ENCODE data around the gene CST4.
"Not testable (repeated sequence)": the region's sequence is repeated elsewhere in the genome, so short reads cannot be mapped to it uniquely, and the experiment has no call there.

CST4 gene

DNA sequence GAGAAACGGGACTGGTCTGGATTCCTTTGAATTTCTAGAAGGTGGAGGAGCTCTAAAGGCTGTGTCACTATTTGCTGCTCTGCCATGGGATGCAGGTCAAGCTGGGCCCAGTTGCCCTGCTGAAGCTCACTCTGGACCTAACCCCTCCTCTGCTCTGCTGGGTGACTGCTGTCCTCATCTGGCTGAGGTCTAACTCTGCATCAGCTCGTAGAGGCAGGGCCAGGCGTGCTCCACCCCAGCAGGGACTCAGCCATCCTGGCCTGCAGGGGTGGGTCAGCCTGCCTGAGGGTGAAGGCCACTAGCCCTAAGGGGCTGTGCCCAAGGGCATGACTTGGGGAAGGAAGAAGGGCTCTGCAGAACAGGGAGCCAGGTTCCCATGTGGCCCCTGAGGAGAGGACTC, 852 bp downstream of the CST4 start:
- no peak for DNase-seq (ENCODE audit: low read depth in 2 of 2)

DNA sequence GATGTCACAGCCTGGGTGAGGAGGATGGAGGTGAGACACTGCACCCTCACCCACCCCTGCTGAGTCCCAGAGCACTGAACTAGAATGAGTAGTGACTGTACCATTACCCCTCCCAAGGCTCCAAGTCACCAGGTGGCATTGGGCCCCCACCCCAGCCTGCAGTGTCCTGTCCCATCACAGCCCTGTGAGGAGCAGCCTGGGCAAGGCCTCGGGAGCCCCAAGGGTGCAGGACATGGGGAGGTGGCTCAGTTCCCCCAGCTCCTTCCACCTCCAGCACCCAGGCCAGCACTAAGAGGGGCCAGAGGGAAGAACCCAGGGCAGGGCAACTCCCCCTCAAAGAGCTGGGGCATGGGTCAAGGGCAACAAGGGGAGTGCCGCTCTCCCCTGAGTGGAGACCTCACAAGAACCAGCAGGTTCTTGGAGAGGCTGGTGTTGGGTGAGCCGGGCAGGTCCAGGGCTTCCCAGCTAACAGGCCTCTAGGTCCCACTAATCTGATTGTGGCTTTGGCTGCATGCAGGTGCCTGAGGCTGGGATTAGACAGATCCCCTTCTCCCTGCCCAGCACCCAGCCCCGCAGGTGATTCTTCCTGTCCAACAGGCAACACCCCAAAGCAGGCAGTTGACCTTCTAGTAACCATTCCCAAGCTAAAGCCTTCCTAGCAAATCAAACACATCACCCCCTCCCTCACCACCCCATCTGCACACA, 2.6 kb downstream of the CST4 start:
- DNase-seq (ENCODE audit: low read depth in 2 of 2) = no peak

DNA sequence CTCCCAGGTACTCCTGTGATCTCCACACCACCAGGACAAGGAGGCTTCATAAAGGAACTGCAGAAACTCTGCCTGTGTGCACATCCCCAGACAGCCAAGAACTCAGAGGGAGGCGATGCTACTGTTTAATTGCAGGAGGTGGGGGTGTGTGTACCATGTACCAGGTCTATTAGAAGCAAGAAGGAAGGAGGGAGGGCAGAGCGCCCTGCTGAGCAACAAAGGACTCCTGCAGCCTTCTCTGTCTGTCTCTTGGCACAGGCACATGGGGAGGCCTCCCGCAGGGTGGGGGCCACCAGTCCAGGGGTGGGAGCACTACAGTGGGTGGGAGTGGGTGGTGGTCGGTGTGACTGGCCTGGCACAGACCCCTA, 3.3 kb downstream of the CST4 start:
- DNase-seq (ENCODE audit: low read depth in 2 of 2) = not testable (repeated sequence)

DNA sequence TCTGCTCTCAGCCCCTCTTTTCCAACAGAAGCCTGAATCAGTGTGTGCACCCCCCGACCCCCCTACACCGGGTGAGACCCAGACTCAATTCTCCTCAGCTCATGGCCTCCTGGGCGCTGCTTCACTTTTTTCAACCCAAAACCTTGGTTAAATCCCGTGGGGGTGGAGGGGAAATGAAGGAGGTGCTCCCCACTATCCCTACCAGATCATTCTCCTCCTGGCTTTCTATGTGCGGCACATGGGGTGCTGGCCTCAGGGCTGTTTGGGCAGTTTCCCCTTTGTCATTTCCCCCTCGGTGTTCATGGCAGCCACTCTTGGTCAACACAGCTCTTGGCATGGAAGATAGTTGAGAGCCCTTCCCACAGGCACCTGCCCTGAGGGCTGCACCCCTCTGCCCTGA, 4.6 kb downstream of the CST4 start:
- DNase-seq (ENCODE audit: low read depth in 2 of 2) = no peak

DNA sequence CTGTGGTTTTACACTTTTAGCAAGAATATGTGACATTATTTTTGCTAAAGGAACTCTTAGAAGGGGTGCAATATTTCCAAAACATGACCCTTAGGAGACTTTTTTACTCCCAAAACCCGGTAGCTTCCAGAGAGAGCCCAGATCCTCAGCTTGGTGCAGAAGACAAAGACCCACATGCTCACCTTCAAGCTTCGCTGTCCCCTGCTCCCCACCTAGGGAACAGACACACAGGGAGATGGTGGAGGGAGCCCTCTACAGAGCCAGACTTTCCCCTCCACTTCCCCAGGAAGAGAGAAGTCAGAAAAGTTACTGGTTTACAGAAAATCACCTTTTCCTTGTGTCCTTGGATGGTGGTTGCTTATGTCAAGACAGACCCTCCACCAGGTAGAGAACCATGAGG, 5.0 kb downstream of the CST4 start:
- no peak for DNase-seq (ENCODE audit: low read depth in 2 of 2)

DNA sequence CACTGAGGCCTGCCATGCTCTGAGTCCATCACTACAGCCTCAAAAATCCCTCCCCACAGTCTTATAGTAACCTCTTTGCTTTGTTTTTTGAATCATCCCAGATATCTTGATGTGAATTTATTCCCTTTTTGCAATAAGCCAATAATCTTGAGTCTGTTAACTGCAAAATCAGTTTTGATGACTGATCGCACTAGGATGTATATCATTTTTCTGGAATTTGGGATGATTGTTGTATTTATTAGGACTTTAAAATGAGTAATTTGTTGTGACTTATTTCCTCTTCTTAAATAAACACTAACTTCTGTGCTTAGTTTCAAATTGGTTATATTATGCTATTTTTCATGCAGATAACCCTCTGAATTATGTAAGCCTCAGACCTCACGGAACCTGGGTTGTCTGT, 5.6 kb downstream of the CST4 start:
- DNase-seq (ENCODE audit: low read depth in 2 of 2) = no peak

DNA sequence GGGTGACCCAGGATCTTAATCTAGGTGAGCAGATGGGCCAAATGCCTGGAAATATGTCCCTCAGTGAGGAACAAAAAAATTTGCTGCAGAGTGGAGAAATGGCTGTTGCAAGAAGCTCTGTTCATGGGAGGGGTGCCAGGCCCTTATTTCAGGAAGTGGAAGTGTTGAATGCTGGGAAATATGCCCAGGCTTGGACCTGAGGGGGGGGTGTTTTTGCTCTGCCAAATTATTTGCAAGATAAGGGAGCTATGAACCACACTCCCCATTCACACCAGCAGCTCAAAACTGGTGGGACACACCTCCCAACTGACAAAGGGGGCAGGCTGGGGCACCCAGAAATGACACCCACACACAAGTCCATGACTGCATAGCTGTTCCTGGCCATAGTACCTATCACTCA, 8.7 kb downstream of the CST4 start:
- DNase-seq (ENCODE audit: low read depth in 2 of 2) = no peak

DNA sequence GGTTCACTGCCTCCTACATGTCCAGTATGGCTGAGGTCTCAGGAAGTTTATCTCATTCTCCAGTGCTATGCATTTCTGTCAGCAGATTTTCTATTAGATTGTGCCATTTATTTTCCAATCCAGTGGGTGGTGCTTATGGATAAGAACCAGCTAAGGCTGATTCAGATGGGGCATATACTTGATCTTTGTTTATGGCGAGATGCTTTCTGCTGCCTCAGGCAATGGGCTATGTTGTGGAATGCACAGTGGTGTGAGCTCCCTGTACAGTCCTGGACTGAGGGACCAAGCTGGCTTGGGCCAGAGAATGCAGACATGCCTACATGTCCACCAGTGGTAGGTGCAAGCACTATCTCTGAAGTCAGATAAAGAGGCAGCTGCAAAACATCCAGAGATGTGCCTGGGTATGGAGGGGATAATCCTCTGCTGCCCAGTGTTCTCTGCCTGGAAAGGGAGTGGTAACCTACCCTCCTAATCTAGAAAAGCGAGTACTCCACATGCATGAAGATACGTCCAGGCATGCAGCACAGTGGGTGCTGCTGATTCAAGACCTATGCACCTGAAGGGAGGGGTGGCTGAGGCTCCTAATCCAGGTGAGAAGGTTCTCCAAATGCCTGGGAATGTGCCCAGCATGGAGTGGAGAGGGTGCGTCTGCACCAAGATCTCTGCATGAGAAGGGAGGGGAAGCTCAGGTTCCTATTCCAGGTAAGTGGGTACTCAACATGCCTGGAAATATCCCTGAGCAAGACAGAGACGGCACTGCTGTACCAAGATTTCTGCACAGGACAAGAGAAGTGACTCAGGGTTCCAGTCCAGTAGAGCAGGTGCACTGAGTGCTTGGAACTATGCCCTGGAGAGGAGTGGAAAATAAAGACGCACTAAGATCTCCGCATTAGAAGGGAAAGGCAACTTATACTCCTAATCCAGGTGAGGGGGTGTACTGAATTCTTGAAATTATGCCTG, 9.4 kb downstream of the CST4 start:
- no peak for DNase-seq (ENCODE audit: low read depth in 2 of 2)

DNA sequence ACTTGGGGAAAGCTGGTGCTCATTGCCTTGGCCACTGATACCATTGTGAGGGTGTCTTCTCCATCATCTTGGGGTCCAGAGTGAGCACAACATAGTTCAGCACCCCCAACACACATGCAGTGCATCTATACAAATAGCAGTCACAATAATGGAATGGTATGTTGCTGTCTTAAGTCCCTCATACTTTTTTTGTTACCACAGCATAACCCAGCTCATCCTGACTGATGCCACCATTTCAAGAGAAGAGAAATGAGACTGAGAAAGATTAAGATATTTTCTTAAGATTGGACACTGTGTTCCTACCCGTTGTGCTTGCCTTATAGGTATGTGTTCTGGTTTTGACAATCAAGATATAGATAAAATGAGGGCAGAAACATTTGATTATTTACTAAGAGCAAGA, 15.6 kb downstream of the CST4 start:
- no peak for DNase-seq (ENCODE audit: low read depth in 2 of 2)

DNA sequence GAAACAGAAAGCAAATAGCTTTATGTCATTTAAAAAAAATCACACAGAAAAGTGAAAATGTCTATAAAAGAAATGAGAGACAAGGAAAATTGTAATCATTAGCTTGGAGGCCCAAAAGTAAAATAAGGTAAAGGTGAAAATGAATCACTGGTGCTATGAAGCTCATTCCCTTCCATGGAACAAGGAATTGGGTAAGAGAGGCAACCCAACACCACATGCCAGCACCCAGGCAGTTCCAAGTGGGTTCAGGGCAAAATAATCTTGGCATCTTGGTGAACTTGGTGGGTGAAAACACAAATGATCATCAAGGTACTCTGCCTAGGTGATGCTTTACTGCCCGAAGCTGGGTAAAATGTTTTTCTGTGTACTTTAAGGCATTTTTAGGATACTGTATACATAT, 16.7 kb downstream of the CST4 start:
- no peak for DNase-seq (ENCODE audit: low read depth in 2 of 2)

DNA sequence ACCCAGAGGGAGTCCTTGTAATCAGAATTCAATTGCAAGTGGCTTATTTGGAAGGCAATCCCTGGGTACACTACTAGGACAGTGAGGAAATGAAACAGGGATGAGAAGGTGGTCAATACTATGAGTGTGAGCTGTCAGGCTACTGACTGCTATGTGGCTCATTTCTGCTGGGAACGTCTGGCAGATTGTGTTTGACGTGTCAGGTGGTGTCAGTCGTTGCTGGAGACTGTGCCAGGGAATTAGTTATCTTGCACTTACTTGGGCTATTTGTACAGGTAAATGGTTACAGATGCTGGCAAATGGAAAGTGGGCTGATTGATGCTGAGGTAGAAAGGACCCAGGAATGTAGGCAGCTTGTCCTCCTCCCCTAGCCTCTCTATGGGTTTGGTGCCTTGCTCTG, 17.4 kb downstream of the CST4 start:
- DNase-seq (ENCODE audit: low read depth in 2 of 2) = no peak

DNA sequence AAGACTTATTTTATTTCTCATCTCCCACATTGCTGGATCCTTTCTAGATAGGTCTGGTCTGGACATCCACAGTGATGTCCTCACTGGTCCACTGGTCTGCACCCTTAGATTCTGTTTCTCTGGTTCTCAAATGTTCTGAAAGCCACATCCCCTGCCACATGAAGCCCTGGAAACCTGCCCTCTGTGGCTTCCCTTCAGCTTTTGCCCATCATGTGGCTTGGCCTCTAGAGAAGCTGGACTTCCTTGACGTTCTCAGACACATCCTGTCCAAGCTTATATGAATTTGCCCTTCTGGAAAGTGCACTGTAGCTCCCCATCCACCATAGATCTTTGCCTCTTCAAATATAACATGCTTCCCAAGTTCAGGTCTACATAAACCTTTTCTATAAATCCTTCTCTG, 18.5 kb downstream of the CST4 start:
- DNase-seq (ENCODE audit: low read depth in 2 of 2) = no peak

DNA sequence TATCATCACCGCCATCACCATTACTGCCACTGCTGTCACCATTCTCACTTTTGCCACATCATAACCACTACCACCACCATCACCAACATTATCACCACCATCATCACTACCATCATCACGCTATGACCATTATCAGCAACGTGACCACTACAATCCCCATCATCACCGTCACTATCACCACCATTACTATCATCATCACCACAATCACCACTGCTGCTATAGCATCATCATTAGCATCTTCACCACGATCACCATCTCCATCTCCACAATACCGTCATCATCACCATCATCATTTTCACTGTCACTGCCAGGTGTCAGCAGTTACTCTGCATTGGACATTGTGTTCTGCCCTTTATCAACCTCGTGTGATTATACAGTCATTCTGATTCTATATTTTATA, 19.0 kb downstream of the CST4 start:
- no peak for DNase-seq (ENCODE audit: low read depth in 2 of 2)

DNA sequence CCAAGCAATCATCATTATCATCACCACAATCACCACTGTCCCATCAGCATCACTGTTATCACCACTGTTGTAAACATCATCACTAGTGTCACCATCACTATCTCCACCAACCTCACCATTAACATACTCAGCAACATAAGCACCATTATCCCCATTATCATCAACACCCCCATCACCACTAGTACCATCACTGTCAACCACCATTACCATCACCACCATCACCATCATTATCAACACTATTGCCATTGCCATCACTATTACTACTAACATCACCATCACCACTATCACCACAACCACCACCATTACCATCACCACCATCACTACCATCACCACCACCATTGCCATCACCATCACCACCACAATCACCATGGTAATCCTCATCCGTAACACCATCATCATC, 19.5 kb downstream of the CST4 start:
- DNase-seq (ENCODE audit: low read depth in 2 of 2) = no peak

DNA sequence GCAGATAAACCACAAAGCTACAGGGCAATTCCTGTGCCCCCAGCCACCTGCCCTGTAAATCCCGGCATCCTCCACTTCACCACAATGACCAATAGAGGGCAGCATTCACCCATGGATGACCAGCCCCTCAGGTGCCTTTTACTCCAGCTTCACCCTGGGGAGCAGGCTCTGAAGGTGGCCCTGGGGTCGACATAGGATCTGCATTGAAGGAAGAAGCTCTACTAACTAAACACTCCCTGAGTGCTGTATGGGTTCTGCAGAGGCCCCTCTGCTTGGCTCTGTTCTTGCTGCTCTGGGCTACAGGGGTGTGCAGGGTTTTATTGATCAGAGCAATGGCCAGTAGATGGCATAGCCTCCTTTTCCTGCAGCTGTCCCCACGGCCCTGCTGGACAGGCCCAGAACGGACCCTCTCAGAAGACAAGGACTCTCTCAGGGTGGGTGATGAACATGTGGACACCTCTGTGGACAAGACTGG, 20.3 kb downstream of the CST4 start:
- DNase-seq (ENCODE audit: low read depth in 2 of 2) = peak; percentile 5 to 10

DNA sequence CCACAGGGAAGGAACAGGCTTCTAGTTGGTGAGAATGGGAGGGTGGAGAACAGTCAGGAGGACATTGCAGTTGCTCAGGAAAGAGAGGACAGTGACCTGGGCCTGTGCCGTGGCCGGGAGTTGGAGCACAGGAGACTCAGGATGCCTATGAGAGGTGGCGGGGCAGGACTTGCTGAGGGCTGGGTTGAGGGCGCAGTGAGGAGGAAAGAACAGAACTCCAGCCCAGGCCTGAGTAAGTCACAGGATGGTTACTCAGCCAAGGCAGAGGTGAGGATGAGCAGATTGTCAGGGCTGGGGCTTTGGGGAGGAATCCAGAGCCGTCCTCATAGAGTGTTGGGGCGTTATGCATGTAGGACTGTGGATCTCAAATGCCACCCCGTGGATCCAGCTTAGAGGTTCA, 21.2 kb downstream of the CST4 start:
- no peak for DNase-seq (ENCODE audit: low read depth in 2 of 2)

DNA sequence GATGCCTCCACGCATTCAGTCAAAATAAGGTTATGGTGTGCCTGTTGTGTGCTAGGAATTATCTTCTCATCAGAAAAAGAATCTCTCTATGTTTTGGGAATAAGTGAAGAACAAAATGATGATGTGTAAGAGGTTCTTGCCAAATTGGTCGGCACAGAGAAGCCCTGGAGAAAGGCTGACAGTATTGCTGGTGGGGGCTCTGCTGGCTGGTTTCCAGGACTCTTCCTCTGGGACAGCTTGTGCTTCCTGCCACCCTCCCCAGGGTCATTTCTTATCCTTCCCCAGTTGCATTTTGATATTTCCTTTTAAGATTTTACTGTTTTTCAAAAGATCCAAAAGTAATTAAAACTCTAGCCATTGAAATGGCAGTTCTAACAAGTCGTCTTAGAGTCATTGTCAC, 22.1 kb downstream of the CST4 start:
- DNase-seq (ENCODE audit: low read depth in 2 of 2) = no peak

DNA sequence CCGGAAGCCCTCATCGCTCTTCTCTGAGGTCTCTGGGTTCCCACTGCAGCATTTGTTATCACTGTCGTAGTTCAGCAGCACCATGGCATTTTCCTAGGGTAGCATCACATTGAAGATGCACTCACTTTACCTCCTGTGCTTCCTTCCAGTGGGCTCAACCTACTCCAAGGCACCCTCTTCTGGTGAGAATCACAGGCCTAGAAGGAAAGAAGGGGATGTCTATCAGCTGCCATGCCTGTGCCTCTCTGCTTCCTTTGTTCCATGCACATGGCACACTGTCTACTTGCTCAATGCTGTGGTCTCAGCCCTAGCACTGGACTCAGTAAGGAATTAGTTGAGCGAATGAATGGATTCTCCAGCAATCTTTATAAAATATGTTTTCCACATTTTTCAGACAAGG, 22.6 kb downstream of the CST4 start:
- no peak for DNase-seq (ENCODE audit: low read depth in 2 of 2)

DNA sequence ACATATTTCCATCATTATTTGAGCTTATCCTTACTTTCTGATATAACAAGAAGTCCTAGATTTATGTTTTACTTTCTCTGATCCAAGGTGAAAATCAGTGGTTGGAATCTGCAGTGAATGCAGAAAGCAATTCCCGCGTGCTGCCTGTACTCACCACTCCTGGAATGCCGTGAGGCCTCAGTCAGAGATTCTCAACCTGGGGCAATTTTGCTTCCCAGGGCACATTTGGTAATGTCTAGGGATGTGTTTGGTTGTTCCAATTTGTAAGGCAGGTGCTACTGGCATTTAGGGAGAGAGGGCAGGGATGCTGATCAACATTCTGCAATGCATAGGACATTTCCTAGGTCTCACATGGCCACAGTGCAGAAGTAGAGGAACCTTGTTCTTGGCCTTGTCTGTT, 23.9 kb downstream of the CST4 start:
- no peak for DNase-seq (ENCODE audit: low read depth in 2 of 2)

DNA sequence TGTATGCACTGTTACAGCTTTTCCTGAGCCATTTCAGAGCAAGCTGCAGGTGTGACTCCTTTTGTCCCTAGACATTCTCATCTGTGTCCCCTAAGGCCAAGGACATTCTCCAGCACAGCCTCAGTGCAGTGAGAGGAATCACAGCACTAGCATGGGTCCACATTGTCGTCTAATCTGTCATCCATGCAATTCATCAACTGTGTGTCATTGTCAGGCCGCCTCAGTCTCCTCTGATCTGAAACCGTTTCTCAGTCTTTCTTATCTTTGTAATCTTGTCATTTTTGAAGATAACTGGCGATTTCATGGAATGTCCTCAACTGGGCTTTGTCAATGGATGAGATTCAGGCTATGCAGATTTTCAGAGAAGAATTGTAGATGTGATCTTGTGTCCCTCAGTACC, 24.8 kb downstream of the CST4 start:
- not testable (repeated sequence) for DNase-seq (ENCODE audit: low read depth in 2 of 2)

DNA sequence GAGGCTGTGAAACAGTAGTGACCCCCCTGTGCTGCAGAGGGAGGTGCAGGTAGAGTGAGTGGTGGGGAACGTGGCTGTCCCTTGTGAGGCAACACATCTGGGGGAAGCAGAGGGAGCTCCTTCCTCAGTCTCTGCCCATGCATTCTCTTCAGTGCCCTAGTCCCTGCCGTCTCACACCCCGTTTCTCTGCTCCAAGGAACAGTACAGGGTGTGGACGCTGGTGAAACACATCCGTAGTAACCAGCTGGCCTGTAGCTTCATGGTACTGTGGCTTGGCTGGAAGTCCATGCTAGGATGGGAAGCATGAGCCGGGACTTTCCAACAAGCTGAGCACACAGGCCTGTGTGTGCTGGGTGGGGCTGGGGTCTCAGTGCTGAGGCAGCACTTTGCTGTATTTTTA, 25.7 kb downstream of the CST4 start:
- DNase-seq (ENCODE audit: low read depth in 2 of 2) = no peak

DNA sequence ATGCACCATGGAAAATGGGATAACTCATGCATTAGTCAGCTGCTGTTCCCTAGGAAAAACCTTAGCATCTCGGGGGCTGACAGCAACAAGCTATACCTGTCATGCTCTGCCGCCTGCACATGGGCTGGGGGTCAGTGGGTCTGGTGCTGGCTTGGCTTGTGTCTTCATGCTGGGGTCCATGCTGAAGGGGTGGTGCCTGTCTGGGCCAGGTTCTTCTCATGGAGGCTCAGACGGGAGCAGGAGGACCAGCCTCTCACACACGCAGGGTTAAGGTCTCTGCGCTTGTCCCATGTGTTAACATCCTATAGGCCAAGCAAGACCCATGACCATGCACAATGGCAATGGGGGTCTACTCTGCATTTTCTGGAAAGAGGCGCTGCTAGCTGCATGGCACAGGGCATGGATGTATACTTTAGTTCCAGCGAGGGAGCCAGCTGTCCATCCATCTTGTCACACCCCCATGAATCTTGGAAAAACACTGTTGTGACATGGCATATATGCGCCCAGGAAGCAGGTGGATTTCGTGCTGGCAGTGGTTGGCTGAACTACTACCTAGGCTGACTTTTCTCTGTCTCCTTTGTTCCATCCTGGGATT, 26.5 kb downstream of the CST4 start:
- no peak for DNase-seq (ENCODE audit: low read depth in 2 of 2)

DNA sequence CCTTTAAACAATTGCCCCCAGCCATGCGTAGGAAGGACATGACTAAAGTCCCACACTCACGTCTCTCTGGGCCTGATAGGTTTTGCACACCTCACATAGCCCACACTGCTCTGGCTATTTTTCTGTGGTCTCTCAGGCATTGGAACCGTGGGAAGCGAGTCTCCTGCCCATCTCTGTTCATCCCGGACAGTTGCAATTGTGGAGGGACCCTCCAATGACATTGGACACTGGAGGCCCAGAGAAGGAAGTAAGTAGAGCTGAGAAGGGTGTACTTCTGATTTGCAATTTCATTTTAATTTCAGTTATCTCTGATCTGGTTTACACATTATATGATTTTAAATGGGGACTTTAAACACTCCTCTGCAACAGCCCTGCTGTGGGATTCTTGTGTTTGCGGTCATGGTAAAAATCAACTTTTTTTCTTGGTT, 27.8 kb downstream of the CST4 start:
- DNase-seq (ENCODE audit: low read depth in 2 of 2) = no peak

Data from activated CD4-positive, alpha-beta T cell treated with anti-CD3 and anti-CD28 coated beads for 24 hours (primary cell).